ENCODE measurements around the gene CCL7.

The CCL7 gene

GRCh38 chr17:34312080-34312479 lies 42.1 kb downstream of the CCL7 start:
- DNase-seq (ENCODE audit: low read depth), result peak; percentile 75
- no peak for TF ChIP-seq CTCF (IDR thresholded peaks at IDR 0.05; ENCODE audit: control insufficient read depth, insufficient read depth, low read depth, low read length, missing control alignments)
- H3K4me3 ChIP-seq (ENCODE audit: control insufficient read depth, low read depth, low read length), result no peak overlapping the region

GRCh38 chr17:34313164-34313563 lies 43.1 kb downstream of the CCL7 start:
- no peak for TF ChIP-seq CTCF (IDR thresholded peaks at IDR 0.05; ENCODE audit: control insufficient read depth, insufficient read depth, low read depth, low read length, missing control alignments)
- DNase-seq (ENCODE audit: low read depth), result peak; percentile 63
- no peak overlapping the region for H3K4me3 ChIP-seq (ENCODE audit: control insufficient read depth, low read depth, low read length)

- peak; percentile 66 for DNase-seq (ENCODE audit: low read depth)
- TF ChIP-seq CTCF (IDR thresholded peaks at IDR 0.05; ENCODE audit: control insufficient read depth, insufficient read depth, low read depth, low read length, missing control alignments), result no peak
- H3K4me3 ChIP-seq (ENCODE audit: control insufficient read depth, low read depth, low read length), result no peak overlapping the region
Observed at GRCh38 chr17:34314279-34314678, 44.3 kb downstream of the CCL7 start.

- no peak for TF ChIP-seq CTCF (IDR thresholded peaks at IDR 0.05; ENCODE audit: control insufficient read depth, insufficient read depth, low read depth, low read length, missing control alignments)
- no peak overlapping the region for H3K4me3 ChIP-seq (ENCODE audit: control insufficient read depth, low read depth, low read length)
- no peak for DNase-seq (ENCODE audit: low read depth)
Observed at GRCh38 chr17:34318474-34318873, 48.5 kb downstream of the CCL7 start.

GRCh38 chr17:34319039-34319483 lies 49.0 kb downstream of the CCL7 start, which contains the start of gene CCL8:
CCL8 (plus strand) TSS chr17:34319435; CDS start chr17:34319502, 67 bp downstream.
- DNase-seq (ENCODE audit: low read depth), result no peak
- H3K4me3 ChIP-seq (ENCODE audit: control insufficient read depth, low read depth, low read length), result no peak within 1 kb of the TSS
- no peak for TF ChIP-seq CTCF (IDR thresholded peaks at IDR 0.05; ENCODE audit: control insufficient read depth, insufficient read depth, low read depth, low read length, missing control alignments)
